Stimulated activated naive CD8-positive, alpha-beta T cell treated with anti-CD3 and anti-CD28 coated beads, Interleukin-15, amount 100 ng/mL, for 72 hours (primary cell): Measurements from ENCODE around the gene ACSF3.

Experiments used
- ATAC-seq: fragments of 150-1000 bp; cut with Tn5 transposase; 2 replicates; pipeline ENCODE4 v1.10.0; 2021; ENCODE audit warnings: mild to moderate bottlenecking, moderate library complexity
- DNase-seq, 2 donors: peaks; one replicate each; pipeline ENCODE4 v3.0.0; 2021 to 2022
- H3K27ac Mint-ChIP-seq, 2 donors: one replicate each; pipeline ENCODE4 v1.8.0; 2022; ENCODE audit warnings: mild to moderate bottlenecking in 2 of 2, mixed read lengths in 2 of 2, moderate library complexity in 2 of 2
- H3K27me3 Mint-ChIP-seq: one replicate; pipeline ENCODE4 v1.8.0; 2022; ENCODE audit warnings: mixed read lengths
- H3K4me1 Mint-ChIP-seq: one replicate; pipeline ENCODE4 v1.8.0; 2022; ENCODE audit warnings: mild to moderate bottlenecking, mixed read lengths
- H3K4me3 Mint-ChIP-seq, 2 donors: one replicate each; pipeline ENCODE4 v1.8.0; 2022; ENCODE audit warnings: mild to moderate bottlenecking in 2 of 2, mixed read lengths in 2 of 2, moderate library complexity in 1 of 2
- H3K9me3 Mint-ChIP-seq, 2 donors: one replicate each; pipeline ENCODE4 v1.8.0; 2022; ENCODE audit warnings: mixed read lengths in 2 of 2

The ACSF3 gene

DNA sequence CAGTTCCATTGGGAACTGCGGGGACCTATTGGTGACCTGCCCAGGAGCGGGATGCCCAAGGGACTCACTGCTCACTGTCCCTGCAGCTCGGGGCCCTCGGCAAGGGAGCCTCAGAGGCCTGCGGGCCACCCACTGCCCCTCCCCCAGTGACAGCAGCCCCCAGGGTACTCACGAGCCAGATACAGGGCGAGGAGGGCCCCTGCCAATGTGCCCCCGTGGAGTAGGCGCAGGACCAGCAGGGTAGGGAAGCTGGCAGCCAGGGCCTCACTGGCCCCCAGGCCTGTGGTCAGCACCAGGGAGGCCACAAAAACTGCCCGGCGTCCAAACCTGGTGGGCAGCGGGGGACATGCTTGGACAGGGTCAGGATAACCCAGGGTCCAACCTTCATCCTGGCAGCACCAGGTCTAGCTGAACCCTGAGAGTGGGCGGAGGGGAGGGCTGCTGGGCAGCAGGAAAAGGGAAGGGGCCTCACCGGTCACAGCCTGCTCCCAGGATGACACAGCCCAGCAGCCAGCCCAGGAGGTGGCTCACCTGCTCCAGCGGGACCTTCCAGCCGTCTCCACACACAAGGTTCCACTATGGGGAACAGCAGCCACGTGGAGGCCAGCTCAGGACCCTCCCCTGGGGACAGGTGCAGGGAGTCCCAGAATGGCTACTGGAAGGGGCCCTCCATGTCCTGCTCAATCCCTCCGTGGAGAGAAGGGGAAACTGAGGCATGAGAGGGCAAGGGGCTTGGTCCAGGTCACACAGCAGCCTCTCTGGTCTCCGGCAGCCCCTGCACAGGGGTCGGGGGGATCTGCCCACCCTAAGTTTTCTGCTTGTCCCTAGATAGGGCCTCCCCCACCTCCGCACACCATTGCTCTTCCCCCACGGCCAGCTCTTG lies 105.8 kb downstream of the ACSF3 start:
- Mint-ChIP-seq H3K9me3 (no peaks in the 10 kb centered on the region), H3K27ac (no peak overlapping the region), H3K4me1 (peaks cover 16% of the 10 kb centered on the region), H3K4me3 (peak overlapping the region in 1 of 2 donors; percentile 26), H3K27me3 (peaks cover 61% of the 10 kb centered on the region)
- DNase-seq (no peak), ATAC-seq (no peak)

DNA sequence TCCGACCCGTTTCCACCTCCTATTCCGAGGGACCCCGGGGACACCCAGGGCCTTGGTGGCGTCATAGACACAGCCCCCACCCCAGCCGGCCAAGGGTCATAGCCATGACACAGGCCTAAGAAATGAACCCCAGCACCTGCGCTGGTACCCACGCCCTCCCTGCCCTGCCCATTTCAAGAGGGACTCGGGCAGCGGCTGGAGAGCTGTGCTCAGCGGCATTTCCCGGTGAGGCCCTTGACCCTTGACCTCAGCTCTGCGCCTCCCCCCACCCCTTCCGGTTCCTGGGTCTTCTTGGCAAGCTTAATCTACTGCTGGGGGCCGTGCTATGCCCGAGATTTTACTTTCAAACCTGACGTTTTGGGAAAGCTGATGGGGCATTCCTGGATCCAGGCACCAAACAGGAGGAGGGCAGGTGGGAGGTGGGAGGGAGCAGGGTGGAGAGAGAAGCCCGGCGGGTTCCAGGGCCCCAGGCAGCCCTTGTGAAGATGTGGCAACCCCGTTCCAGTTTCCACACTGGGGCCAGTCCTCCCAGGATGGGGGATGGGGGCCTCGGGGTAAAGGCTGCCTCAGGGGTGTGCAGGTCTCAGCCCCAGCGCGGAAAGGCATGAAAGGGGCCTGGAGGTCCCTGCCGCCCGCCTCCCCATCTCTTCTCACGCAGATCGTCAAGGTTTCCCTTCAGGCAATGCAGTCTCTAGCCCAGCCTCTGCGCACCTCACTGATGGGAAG lies 106.6 kb downstream of the ACSF3 start, which contains the start of gene SLC22A31:
SLC22A31 (minus strand) TSS at position 414 of the 726 bp plus-strand sequence; CDS start at position 378, 36 bp downstream.
- H3K27ac Mint-ChIP-seq = no peak within 1 kb of the TSS
- H3K4me3 Mint-ChIP-seq = peak within 1 kb of the TSS; percentile 55 to 62
- H3K27me3 Mint-ChIP-seq = peaks cover 68% of the 10 kb centered on the region
- peaks cover 12% of the 10 kb centered on the region for H3K4me1 Mint-ChIP-seq
- DNase-seq (peak in 1 of 2 donors; percentile 33), ATAC-seq (peak; percentile 15)
- no peaks in the 10 kb centered on the region for H3K9me3 Mint-ChIP-seq

GRCh38 chr16:89200850-89201411 lies 107.3 kb downstream of the ACSF3 start:
- Mint-ChIP-seq H3K27ac (no peak overlapping the region), H3K9me3 (no peaks in the 10 kb centered on the region), H3K4me3 (peak overlapping the region; percentile 55 to 62), H3K4me1 (peaks cover 12% of the 10 kb centered on the region), H3K27me3 (peaks cover 68% of the 10 kb centered on the region)
- DNase-seq (no peak), ATAC-seq (peak; percentile 33)

GRCh38 chr16:89201439-89202377 lies 108.1 kb downstream of the ACSF3 start:
- H3K27ac Mint-ChIP-seq = no peak overlapping the region

DNA sequence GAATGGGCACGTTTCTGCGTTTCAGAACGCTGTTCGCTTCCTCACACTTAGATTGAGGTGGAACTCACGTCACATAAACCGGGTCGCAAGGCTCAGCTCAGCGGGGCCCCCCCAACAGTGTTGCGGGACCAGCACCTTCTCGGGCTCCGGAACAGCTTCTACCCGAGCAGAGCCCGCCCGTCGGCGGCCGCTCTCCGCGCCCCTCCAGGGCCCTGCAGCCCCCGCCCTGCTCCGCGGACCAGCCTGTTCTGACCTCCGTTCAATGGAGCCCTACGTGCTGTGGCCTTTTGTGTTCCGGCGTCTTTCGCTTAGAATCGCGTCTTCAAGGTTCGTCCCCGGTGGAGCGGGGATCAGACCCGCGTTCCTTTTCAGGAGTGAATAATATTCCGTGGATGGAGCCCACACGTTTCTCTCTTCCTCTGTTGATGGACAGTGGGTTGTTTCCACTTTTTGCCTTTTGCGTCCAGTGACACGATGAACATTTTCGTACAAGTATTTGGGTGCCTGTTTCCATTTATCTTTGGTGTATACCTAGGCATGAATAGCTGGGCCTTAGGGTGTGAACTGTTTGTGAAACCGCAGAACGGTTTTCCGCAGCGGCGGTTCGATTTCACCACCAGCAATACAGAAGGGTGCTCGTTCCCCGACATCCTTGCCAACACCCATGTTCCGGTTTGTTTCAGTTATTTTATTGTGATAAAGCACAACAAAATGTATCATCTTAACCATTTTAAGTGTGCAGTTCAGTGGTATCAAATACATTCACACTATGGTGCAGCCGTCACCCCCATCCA lies 109.0 kb downstream of the ACSF3 start:
- DNase-seq (no peak), ATAC-seq (no peak)
- Mint-ChIP-seq H3K4me1 (peaks cover 12% of the 10 kb centered on the region), H3K9me3 (no peaks in the 10 kb centered on the region), H3K4me3 (peak overlapping the region; percentile 47 to 58), H3K27ac (no peak overlapping the region), H3K27me3 (peaks cover 73% of the 10 kb centered on the region)

More at GRCh38 chr16:89201439-89202377, 108.1 kb downstream of the ACSF3 start:
- Mint-ChIP-seq H3K4me3 (peak overlapping the region; percentile 45 to 47), H3K9me3 (no peaks in the 10 kb centered on the region), H3K27me3 (peaks cover 71% of the 10 kb centered on the region), H3K4me1 (peaks cover 12% of the 10 kb centered on the region)
- peak; percentile 78 for ATAC-seq
- DNase-seq = peak; percentile 80 to 85
